GM18517 (cell line): Measurements from ENCODE around the gene MAGEF1.

Experiments used
- ATAC-seq: cut with Tn5 transposase; IDR thresholded peaks from one replicate; pipeline ENCODE4 v1.9.1; 2021; ENCODE audit warnings: mild to moderate bottlenecking, moderate library complexity; ENCODE audit not compliant: unreplicated experiment

The MAGEF1 gene

DNA sequence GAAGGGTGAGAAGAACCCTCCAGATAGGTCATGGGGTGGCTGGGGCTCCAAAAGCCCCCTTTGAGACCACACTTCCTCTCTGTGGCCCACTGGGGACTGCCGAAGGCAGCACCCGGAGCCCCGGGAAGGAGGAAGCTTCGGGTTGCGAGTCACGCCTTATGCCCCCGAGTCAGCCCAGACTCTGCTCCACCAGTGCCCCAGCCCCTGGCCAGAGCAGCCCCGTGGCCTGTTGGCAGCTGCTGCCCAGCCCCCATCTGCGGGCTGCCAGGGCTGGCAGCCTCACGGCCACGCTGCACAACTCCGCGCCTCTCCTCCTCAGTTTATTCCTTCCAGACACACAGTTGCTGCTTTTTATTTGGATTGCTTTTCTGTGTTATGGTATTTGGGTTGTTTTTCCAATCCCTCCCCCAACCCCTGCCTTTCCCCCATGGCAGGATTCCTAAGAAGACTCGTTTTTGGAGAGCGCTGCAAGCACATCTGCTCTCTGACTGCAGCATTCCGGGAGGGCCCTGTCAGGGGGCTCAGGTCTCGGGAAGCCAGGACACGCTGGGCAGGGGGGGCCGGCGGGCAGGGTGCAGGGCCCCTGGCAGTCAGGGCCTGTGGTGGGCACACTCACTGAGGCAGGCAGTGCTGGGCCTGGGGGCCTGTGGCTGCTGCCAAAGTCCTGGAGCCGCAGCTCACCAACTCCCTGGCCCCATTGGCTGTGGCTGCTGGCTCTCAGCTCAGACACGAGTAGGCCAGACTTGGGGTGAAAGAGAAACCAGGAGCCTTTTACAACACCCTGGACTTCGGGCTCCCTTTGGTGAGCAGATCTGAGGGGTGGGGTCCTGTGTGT, 20.2 kb downstream of the MAGEF1 start:
- no peak for ATAC-seq

DNA sequence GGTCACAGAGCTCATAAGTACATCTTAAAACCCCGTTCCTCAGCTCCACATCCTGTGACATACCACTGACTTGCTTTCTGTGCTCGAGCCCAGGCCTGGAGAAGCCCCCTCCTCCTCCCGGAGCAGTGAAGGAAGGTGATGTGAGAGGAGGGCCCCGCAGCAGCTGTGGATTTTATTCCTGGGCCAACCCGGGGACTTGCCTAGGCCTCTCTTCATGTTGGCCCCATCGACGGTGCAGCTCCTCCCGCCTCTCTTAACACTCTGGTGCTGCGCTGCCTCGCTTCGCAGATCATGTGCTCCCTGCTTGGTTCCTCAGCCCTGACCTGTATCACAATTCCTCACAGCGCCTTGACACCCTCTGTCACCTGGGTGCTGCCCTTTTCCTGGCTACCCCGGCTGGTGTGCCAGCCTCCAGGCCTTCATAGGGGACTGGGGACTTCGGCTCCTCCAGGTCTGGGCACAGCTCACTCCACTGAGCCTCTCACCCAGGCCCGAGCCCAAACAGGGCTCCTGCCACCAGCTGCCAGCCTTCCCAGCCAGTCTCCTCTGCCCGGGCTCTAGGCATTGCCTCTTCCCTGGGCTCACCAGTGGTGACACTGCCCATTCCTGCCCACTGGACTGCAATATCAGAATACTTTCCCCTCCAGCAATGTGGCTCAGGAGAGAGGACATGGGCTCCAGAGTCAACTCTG, 21.5 kb downstream of the MAGEF1 start:
- no peak for ATAC-seq

DNA sequence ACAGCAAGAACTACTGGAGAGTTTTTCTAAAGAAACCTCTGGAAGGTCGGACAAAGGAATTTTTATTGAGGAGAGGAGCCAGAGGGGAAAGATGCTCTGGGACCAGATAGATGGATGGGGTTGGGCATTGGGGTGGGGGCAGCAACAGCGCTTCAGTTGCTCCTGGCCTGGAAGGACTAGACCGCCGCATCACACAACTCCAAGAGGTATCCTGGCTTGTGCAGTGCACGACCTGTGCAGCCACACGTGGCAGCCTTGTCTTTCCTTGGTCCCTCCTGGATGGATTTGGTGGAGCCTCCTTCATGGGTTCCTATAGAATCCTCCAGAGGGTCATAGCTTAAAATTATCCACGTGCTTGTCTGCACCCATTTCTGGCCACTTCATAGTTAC, 23.0 kb downstream of the MAGEF1 start:
- ATAC-seq: no peak

DNA sequence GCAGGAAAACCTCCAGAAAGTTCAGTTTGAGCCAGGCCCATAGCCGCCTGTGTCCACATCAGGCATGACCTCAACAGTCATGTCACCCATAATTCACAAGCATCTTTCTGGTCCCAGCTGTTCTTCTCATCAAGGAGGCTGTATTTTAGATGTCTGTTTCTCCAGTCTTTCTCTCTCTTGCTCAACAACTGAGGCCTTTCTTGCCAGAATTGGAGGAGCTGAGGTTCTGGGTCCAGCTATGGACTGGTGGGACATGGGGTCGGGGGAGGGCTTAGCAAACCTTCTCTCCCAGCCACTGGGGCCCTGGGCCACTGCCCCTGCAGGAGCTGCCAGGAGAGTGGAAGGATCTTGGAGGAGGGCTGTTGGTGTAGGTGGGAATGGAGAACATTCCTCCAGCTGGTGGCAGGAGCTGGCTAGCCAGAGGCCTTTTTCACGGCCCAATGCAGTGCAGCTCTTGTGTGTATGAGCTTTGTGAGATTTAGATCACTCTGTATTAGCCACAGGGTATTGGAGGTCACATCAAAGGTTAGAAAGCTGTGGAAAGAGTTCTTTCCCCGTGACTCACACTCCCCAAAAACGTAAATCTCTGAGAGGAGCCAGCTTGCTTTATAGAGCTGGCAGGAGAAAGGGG, 23.5 kb downstream of the MAGEF1 start:
- no peak for ATAC-seq

DNA sequence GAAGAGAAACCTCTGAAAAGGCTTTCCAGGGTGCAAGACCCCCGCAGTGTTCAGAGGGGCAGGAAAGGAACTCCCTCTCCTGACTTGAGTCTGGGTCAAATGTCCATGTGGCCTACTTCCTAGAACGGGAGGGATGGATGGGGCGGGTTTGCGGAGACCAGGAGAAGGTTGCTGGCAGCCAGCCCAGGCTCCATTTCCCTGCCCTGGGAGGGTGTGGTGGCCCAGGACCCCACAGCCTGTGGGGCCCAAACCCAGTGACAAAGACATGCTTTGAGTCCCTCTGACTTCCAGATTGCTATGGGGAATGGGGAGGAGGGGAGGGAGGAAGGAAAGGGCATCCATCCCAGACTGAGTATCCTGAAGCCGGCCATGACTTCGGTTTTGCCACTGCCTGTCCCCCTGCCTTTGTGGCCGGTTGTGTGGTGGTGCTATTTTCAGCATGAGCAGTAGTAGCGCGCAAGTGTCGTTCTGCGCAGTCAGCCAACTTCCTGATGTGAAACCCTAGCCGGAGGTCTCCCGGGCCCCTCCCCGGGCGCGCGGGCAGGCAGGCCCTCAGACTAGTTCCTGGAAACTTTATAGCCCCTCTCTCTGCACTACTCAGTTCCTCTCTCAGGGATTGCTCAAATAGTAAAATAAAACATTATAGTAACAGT, 24.4 kb downstream of the MAGEF1 start:
- ATAC-seq: no peak

DNA sequence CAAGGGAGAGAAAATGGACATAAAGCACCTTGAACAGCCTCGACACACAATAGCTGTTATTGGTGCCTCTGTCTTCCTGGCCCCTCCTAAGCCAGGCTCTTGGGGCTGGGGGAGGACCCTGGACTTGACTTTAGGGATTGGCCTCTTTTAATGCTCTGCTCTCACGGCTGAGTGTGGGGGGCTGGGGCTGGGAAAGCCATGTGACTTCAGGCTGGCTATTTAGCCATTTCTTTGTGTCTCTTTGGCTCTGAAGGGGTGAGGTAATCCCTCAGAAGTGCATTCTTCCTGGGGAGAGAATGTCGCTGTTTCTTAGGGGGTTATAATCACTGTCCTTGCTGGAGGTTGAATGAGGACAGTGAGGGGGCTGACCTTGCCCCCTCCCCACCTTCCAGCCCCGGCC, 26.2 kb downstream of the MAGEF1 start:
- ATAC-seq: no peak

DNA sequence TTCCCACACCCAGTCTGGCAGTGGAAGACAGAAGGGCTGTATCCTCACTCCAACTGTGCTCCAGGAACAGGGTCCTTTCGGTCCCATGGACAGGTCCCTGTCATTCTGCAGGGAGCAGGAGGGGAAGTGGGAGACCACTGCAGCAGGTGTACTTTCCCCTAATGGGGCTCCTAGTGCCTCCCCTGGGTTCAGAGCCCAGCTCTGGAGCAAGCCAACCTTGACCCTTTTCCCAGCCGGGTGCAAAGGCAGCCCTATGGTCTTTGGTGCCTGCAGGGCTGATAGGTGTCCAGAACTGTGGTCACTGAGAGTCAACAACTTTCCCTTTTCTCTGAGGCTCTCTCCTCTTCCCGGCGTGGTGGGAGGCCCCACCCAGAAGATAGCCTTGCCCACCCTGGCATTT, 26.8 kb downstream of the MAGEF1 start:
- ATAC-seq: no peak

DNA sequence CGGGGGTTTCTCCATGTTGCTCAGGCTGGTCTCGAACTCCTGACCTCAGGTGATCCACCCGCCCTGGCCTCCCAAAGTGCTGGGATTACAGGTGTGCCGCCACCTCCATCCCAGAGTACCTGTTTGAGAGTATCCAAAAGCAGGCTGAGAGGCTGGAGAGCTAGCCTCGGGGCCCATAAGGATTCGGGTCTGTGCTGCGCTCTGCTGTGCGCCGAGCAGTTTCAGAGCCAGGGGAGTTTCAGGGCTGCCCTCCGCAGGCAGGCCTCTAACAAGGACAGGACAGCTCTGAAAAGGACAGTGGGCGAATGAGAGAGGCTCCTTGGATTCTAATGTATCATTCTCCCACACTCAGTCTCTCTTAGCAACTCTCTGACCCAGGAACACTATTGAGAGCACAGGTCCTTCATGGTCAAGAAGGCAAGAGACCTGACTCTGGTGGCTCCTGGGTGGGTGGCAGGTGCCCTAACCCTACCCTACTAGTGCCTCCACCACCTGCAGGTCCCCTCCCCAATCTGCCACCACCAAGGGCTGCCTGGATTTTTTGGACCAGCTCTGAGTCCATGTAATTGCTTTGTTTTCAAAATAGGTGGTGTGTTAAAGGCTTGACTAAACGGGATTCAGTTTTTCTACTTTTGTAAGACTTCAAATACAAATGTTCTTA, 27.8 kb downstream of the MAGEF1 start:
- no peak for ATAC-seq

DNA sequence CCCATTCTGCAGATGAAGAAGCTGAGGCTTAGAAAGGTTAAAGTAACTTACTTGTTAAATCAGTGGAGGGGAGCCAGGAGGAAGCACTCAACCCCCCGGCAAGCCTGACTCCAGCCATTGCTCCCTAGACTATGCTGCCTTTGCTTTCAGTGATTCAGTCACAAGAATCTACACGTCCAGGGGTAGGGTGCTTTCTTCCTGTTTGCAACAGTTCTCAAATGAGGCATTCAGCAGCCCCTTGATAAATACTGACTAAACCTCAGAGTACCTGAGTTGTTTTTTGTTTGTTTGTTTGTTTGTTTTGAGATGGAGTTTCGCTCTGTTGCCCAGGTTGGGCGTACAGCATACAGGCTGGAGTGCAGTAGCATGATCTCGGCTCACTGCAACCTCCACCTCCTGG, 28.6 kb downstream of the MAGEF1 start:
- no peak for ATAC-seq

DNA sequence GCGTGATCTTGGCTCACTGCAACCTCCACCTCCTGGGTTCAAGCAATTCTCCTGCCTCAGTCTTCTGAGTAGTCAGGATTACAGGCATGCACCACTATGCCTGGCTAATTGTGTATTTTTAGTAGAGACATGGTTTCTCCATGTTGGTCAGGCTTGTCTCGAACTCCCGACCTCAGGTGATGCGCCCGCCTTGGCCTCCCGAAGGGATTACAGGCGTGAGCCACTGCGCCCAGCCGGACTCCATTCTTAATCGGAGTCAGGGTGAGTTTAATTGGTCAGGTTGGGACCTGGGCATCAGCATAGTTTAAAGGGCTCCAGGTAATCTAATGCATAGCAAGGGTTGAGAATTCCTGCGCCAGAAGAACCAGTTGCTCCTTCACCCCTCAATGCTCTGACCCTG, 29.2 kb downstream of the MAGEF1 start:
- no peak for ATAC-seq

DNA sequence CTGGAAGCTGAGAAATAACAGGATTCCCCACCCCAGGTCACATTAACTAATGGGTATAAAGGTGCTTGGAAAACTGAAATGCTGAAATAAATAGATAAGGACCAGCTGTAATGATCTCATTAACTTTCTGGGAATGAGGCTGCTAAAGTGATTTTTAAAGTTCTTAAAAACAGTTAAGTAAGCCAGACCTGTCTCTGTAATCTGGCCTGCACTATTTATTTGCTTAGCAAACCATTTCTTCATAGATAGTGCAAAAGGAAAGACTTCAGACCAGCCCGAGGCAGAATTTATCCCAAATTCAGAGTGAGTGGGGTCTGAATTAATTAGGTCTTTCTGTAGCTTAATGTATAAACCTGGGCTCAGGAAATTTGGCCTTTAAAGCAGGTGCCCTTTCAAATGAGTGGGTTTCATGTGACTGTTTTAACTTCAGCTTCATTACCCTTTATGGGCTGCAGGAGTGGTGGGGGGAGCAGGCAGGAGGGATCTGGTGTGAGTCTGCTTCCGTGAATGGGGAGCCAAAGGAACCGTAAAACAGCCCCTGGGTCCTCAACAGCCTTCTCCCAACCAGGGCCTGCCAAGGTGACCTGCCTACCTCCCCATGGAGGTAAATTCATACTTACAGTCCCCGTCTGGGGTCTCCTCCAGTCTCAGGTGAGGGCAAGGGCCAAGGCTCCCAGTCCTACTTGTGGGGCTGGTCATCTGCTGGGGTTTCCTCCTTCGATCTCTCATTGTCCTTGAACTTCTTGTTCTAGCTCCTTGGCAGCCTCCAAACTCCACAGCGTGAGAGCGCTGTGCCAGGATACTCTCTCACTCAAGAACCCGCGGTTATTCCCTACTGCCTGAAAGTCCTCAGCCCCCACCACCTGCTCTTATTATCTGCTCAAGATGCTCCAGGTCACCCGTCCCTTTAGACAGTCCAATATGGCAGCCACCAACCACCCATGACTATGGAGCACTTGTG, 31.2 kb downstream of the MAGEF1 start:
- no peak for ATAC-seq

DNA sequence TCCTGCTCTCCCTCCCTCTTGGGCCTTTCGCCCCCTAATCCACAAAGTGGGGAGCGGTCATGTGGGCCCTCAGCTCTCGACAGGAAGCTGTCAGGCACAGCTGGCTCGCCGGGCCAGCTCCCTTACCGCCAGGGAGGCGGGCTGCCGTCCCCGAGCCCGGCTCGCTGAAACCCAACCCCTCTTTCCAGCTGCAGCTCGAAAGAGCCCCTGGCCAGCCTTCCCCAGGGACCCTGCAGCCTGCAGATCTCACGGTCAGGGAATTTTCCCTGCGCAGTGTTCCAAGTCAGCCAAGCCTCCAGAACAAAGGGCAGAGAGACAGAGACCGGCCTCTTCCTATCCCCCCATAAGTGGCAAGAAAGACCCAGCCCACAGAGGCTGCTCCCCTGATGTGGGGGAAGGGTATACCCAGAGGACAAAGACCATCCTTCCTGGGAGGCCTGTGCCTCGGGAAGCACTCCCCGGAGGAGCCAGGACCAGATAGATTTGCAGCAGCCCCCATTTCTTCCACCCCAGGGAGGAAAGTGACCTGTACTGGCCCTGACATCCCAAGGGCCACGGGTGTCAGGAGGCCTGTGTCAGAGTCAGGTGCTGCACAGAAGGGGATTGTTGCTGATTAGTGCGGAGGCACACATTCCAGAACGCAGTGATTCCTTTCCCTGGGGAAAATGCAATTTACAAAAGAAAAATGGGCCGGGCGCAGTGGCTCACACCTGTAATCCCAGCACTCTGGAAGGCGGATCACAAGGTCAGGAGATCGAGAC, 32.6 kb downstream of the MAGEF1 start:
- ATAC-seq: no peak

DNA sequence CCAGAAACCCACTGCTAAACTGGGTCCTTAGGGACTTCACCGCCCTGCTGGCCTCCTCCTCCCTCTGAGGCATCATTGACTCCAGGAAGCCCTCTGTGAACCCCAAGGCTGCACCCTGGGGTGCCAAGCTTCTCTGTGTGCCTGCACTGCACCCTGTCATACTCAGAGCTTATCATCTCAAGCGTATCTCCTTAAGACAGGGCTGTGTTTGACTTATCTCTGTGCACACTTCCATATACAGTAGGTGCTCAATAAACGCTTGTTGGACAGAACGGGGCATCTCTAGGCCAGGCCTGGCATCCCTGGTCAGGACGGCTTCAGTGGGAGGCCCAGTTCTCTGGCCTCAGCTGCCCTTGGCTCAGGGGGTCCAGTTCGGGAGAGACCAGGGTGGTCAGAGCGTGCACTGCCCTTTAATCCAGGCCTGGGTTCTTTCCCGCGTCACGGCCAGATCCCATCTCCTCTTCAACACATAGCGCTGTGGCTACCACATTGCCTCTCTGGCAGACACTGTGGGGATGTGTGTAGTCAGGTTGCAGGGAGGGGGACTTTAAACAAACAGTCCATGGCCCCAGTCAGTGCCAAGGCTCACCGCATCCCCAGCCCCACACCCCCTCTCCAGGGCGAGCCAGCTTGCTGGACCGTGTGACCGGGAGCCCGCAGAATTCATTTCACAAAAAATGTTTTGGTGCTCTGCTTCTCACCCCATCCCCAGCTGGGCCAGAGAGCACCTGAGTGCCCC, 33.4 kb downstream of the MAGEF1 start:
- no peak for ATAC-seq

DNA sequence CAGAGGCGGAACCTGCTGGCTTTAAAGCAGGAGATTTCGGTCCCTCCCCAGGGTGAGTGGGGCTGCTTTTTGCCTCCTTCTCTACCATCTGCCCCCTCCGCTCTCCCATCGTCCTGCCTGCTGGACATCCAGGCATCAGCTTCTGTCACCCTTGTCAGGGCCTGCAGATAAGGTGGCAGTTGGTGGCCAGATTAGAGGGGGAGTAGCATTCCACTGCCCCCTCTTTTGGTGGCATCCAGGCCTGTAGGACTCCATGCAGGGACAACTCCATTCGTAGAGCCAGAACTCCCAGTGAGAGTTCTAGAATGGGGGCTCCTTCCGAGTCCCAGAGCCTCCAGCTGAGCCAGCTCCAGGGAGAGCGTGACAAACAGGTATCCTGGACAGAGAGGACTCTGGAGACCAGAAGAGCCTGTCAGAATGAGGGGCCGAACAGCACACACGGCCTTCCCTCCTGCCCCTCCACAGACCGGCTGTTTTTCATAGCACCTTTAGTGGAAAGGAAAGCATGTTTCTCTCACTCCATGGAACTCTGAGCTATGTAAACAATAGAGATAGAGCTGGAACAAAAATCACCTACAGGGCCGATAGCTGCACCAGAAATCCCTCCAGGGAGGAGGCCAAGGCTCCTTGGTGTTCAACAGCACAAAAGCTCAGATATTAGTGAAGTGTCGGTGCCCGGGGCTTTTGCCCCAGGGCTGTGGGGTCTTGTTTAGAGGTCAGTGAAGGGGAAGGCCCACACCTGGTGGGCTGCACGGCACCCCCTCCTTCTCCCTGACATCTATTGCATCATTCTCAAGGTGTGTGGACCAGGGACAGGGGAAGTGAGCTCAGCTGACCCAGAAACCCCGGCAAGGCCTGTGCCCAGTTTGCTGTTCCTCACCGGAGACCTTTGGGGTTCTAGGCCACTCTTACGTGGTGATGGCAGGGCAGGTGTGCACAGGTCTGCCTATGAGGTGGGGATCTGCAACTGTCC, 34.2 kb downstream of the MAGEF1 start:
- ATAC-seq: no peak

DNA sequence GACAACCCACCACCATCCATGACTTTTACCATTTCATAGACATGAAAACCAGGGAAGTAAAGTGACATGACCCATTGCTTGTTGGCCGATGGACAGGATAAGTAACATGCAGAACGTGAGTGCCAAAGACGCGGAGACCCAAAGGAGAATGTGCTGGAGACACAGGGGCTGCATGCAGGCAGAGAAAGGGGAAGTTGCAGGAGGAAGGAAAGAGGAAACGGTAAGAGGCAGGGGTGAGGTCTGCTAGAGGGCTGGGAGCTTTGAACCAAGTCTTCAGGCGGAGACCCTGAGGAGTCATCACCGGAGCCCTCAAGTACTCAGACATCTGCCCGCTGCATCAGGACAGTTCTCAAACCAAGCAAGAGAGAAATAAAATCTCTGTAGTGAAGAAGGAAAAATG, 34.9 kb downstream of the MAGEF1 start:
- ATAC-seq: no peak

DNA sequence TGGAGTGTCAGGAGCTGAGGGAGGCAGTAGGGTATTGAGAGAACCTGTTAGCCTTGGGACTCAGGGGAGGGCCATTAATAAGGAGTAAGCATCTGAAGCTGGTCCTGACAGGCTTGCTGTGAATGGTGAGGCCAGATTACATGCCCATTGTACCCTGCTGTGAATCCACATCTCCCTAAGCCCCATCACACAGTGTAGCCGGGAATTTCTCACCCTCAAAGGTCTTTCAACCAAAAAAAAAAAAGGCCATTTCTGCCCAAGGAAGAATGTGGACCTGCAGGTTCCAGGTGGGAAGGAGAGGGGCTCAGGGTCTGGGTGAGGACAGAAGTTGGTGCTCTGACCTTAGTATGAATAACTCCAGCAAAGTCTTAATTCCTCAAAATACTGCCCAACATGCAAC, 37.2 kb downstream of the MAGEF1 start:
- ATAC-seq: no peak
